GM23338 (cell line): ENCODE results near the gene RAB44. TPM values are rescaled to one million over a fixed set of nuclear protein-coding genes. Genes with fewer than 3 reads are reported as not detected.
A peak's percentile ranks its signal among the peaks of the same experiment; 100 is the strongest.

ENCODE experiments used
- ATAC-seq: fragments of 200-7000 bp; cut with Tn5 transposase; 3 replicates; pipeline ENCODE4 v1.9.1; 2020
- DNase-seq: peaks from one replicate; pipeline ENCODE4 v3.0.0-alpha.2; 2015; ENCODE audit warnings: low spot score
- H2AFZ ChIP-seq: fragments of 200-600 bp; sonication (generic); 2 replicates; pipeline ENCODE4 v1.8.0; 2016; ENCODE audit warnings: antibody characterized with exemption, mild to moderate bottlenecking, moderate library complexity
- H3F3A ChIP-seq: fragments of 200-600 bp; sonication (generic); replicated peaks from 2 replicates; pipeline ENCODE4 v1.8.0; 2017; ENCODE audit warnings: antibody characterized with exemption, mixed run types, low read depth
- H3K27ac ChIP-seq: fragments of 200-600 bp; sonication (generic); 2 replicates; pipeline ENCODE4 v1.6.1; 2016; ENCODE audit warnings: low read depth
- H3K27me3 ChIP-seq: fragments of 200-600 bp; sonication (generic); 2 replicates; pipeline ENCODE4 v1.8.0; 2016; ENCODE audit warnings: mild to moderate bottlenecking, mixed run types, moderate library complexity; ENCODE audit not compliant: insufficient read depth
- H3K36me3 ChIP-seq: fragments of 200-600 bp; sonication (generic); 2 replicates; pipeline ENCODE4 v1.8.0; 2016; ENCODE audit warnings: mild to moderate bottlenecking; ENCODE audit not compliant: insufficient read depth
- H3K4me1 ChIP-seq: fragments of 200-600 bp; sonication (generic); 2 replicates; pipeline ENCODE4 v1.8.0; 2016; ENCODE audit warnings: mild to moderate bottlenecking, moderate library complexity; ENCODE audit not compliant: insufficient read depth
- H3K4me2 ChIP-seq: fragments of 200-600 bp; sonication (generic); 2 replicates; pipeline ENCODE4 v1.7.1; 2017; ENCODE audit warnings: mixed run types
- H3K4me3 ChIP-seq: fragments of 200-600 bp; sonication (generic); 2 replicates; pipeline ENCODE4 v1.6.1; 2016; ENCODE audit warnings: mixed run types
- H3K79me2 ChIP-seq: fragments of 200-600 bp; sonication (generic); replicated peaks from 2 replicates; pipeline ENCODE4 v1.8.0; 2017; ENCODE audit warnings: mild to moderate bottlenecking; ENCODE audit not compliant: insufficient read depth
- H3K9me2 ChIP-seq: fragments of 200-600 bp; sonication (generic); 2 replicates; pipeline ENCODE4 v1.8.0; 2017; ENCODE audit not compliant: insufficient read depth
- H4K20me1 ChIP-seq: fragments of 200-600 bp; sonication (generic); replicated peaks from 2 replicates; pipeline ENCODE4 v1.8.0; 2017; ENCODE audit warnings: mild to moderate bottlenecking; ENCODE audit not compliant: insufficient read depth
- H3K27ac Mint-ChIP-seq: 2 replicates; pipeline ENCODE4 v1.8.0; 2020; ENCODE audit warnings: inconsistent platforms, mild to moderate bottlenecking, moderate library complexity, mixed read lengths
- H3K27me3 Mint-ChIP-seq: 3 replicates; pipeline ENCODE4 v1.8.0; 2022; ENCODE audit warnings: low read depth, mild to moderate bottlenecking, moderate library complexity, mixed read lengths, inconsistent platforms; ENCODE audit not compliant: insufficient read depth, poor library complexity
- H3K36me3 Mint-ChIP-seq: 3 replicates; pipeline ENCODE4 v1.8.0; 2021; ENCODE audit warnings: low read depth, mild to moderate bottlenecking, inconsistent platforms, moderate library complexity, mixed read lengths
- H3K4me1 Mint-ChIP-seq: 3 replicates; pipeline ENCODE4 v1.8.0; 2020; ENCODE audit warnings: mild to moderate bottlenecking, inconsistent platforms, mixed read lengths
- H3K4me3 Mint-ChIP-seq: 3 replicates; pipeline ENCODE4 v1.8.0; 2021; ENCODE audit warnings: moderate library complexity, mild to moderate bottlenecking, inconsistent platforms, mixed read lengths
- H3K9me3 Mint-ChIP-seq: 3 replicates; pipeline ENCODE4 v1.8.0; 2020; ENCODE audit warnings: moderate library complexity, mild to moderate bottlenecking, inconsistent platforms, mixed read lengths
- CREB1 ChIP-seq: fragments of 250-450 bp; sonication (Bioruptor Pico); IDR thresholded peaks from 2 replicates; pipeline ENCODE4 v1.5.0; 2020; ENCODE audit warnings: low read depth, mild to moderate bottlenecking, moderate library complexity
- CTCF ChIP-seq, 2 experiments: fragments of 200-600 bp in 1 of 2; sonication (generic) in 1 of 2; conservative IDR thresholded peaks; 2 replicates each; pipeline versions ENCODE4 v1.5.1 to v1.6.1; 2016 to 2017; ENCODE audit warnings: antibody characterized with exemption in 2 of 2, low read depth in 2 of 2, mild to moderate bottlenecking in 2 of 2, moderate library complexity in 1 of 2
- ETS1 ChIP-seq: IDR thresholded peaks from 2 replicates; pipeline ENCODE4 v1.6.1; 2016; ENCODE audit warnings: antibody characterized with exemption
- EZH2 ChIP-seq: fragments of 200-600 bp; sonication (generic); IDR thresholded peaks from one replicate; pipeline ENCODE4 v1.8.0; 2017; ENCODE audit warnings: antibody characterized with exemption, mild to moderate bottlenecking, low read depth; ENCODE audit not compliant: unreplicated experiment
- EZH2phosphoT487 ChIP-seq: fragments of 200-600 bp; sonication (generic); IDR thresholded peaks from one replicate; pipeline ENCODE4 v1.8.1; 2018; ENCODE audit warnings: antibody characterized with exemption; ENCODE audit not compliant: unreplicated experiment
- JUNB ChIP-seq: IDR thresholded peaks from one replicate; pipeline ENCODE4 v1.6.1; 2016; ENCODE audit warnings: antibody characterized with exemption; ENCODE audit not compliant: unreplicated experiment
- NANOG ChIP-seq: IDR thresholded peaks from 2 replicates; pipeline ENCODE4 v1.6.1; 2016; ENCODE audit warnings: antibody characterized with exemption, borderline replicate concordance
- POLR2AphosphoS5 ChIP-seq: IDR thresholded peaks from 2 replicates; pipeline ENCODE4 v1.6.1; 2016; ENCODE audit warnings: antibody characterized with exemption, low read depth
- STAT1 ChIP-seq: IDR thresholded peaks from one replicate; pipeline ENCODE4 v1.6.1; 2016; ENCODE audit warnings: antibody characterized with exemption; ENCODE audit not compliant: unreplicated experiment
- ZNF114 ChIP-seq: fragments of 250-450 bp; sonication (Bioruptor Pico); IDR thresholded peaks from 2 replicates; pipeline ENCODE4 v1.5.0; 2020; ENCODE audit warnings: mild to moderate bottlenecking, moderate library complexity
- ZNF331 ChIP-seq: fragments of 250-450 bp; sonication (Bioruptor Pico); IDR thresholded peaks from 2 replicates; pipeline ENCODE4 v1.5.0; 2020; ENCODE audit warnings: low read depth, mild to moderate bottlenecking, moderate library complexity
- polyA plus RNA-seq: library from polyadenylated mRNA; unstranded; fragments of >200 nt; fragmentation: Nextera tagmentation; extraction: Ambion mirVana; gene quantifications from 2 replicates; pipeline ENCODE4 v1.2.1, GENCODE V29; 2016
- total RNA-seq: library from RNA; depleted of rRNA; stranded (reverse); fragments of >200 nt; shearing (Covaris generic); gene quantifications from 2 replicates; pipeline ENCODE4 v1.2.3, GENCODE V29; 2014
- TF ChIP-seq, protein P1 (sequence below): fragments of 250-450 bp; sonication (Bioruptor Pico); IDR thresholded peaks from 2 replicates; pipeline ENCODE4 v1.5.0; 2020; ENCODE audit warnings: mild to moderate bottlenecking, moderate library complexity
- TF ChIP-seq, protein P2 (sequence below): IDR thresholded peaks from one replicate; pipeline ENCODE4 v1.6.1; 2018; ENCODE audit warnings: antibody characterized with exemption; ENCODE audit not compliant: unreplicated experiment

The RAB44 gene
- total and polyA plus RNA-seq, 2 experiments from 2014 or later: not detected

- Histone ChIP-seq H3K79me2 (no peaks in the 10 kb centered on the region), H2AFZ (no peak overlapping the region), H3K27me3 (no peaks in the 10 kb centered on the region), H3K27ac (no peak overlapping the region), H3K36me3 (no peaks in the 10 kb centered on the region), H4K20me1 (no peaks in the 10 kb centered on the region), H3K9me2 (peaks cover 4% of the 10 kb centered on the region; the same call in 1 of the 2 replicates), H3K4me2 (0 out of 2 replicates have a peak overlapping the region, but pooled peaks have one; percentile 32), H3F3A (0 out of 2 replicates have a peak, but pooled peaks cover 2% of the 10 kb centered on the region), H3K4me1 (peaks cover 37% of the 10 kb centered on the region), H3K4me3 (no peak overlapping the region)
- no peaks in the 10 kb centered on the region for H3K36me3 Mint-ChIP-seq
- H3K4me1 Mint-ChIP-seq: peaks cover 36% of the 10 kb centered on the region
- H3K9me3 Mint-ChIP-seq: no peaks in the 10 kb centered on the region
- H3K27me3 Mint-ChIP-seq: peaks cover 9% of the 10 kb centered on the region
- H3K4me3 Mint-ChIP-seq: no peak overlapping the region
- DNase-seq (no peak), ATAC-seq (no peak)
- no peak overlapping the region for H3K27ac Mint-ChIP-seq
- TF ChIP-seq EZH2 (no peak), CTCF (conservative IDR thresholded peaks at IDR 0.05; ENCODE audit: low read depth in 2 of 2) (no peak), NANOG (no peak), EZH2phosphoT487 (no peak), CREB1 (CRISPR knock-in tag) (no peak), JUNB (no peak), ZNF114 (no peak), STAT1 (no peak), ETS1 (no peak), ZNF331 (CRISPR knock-in tag) (no peak), POLR2AphosphoS5 (no peak)
- TF ChIP-seq, protein P1, sequence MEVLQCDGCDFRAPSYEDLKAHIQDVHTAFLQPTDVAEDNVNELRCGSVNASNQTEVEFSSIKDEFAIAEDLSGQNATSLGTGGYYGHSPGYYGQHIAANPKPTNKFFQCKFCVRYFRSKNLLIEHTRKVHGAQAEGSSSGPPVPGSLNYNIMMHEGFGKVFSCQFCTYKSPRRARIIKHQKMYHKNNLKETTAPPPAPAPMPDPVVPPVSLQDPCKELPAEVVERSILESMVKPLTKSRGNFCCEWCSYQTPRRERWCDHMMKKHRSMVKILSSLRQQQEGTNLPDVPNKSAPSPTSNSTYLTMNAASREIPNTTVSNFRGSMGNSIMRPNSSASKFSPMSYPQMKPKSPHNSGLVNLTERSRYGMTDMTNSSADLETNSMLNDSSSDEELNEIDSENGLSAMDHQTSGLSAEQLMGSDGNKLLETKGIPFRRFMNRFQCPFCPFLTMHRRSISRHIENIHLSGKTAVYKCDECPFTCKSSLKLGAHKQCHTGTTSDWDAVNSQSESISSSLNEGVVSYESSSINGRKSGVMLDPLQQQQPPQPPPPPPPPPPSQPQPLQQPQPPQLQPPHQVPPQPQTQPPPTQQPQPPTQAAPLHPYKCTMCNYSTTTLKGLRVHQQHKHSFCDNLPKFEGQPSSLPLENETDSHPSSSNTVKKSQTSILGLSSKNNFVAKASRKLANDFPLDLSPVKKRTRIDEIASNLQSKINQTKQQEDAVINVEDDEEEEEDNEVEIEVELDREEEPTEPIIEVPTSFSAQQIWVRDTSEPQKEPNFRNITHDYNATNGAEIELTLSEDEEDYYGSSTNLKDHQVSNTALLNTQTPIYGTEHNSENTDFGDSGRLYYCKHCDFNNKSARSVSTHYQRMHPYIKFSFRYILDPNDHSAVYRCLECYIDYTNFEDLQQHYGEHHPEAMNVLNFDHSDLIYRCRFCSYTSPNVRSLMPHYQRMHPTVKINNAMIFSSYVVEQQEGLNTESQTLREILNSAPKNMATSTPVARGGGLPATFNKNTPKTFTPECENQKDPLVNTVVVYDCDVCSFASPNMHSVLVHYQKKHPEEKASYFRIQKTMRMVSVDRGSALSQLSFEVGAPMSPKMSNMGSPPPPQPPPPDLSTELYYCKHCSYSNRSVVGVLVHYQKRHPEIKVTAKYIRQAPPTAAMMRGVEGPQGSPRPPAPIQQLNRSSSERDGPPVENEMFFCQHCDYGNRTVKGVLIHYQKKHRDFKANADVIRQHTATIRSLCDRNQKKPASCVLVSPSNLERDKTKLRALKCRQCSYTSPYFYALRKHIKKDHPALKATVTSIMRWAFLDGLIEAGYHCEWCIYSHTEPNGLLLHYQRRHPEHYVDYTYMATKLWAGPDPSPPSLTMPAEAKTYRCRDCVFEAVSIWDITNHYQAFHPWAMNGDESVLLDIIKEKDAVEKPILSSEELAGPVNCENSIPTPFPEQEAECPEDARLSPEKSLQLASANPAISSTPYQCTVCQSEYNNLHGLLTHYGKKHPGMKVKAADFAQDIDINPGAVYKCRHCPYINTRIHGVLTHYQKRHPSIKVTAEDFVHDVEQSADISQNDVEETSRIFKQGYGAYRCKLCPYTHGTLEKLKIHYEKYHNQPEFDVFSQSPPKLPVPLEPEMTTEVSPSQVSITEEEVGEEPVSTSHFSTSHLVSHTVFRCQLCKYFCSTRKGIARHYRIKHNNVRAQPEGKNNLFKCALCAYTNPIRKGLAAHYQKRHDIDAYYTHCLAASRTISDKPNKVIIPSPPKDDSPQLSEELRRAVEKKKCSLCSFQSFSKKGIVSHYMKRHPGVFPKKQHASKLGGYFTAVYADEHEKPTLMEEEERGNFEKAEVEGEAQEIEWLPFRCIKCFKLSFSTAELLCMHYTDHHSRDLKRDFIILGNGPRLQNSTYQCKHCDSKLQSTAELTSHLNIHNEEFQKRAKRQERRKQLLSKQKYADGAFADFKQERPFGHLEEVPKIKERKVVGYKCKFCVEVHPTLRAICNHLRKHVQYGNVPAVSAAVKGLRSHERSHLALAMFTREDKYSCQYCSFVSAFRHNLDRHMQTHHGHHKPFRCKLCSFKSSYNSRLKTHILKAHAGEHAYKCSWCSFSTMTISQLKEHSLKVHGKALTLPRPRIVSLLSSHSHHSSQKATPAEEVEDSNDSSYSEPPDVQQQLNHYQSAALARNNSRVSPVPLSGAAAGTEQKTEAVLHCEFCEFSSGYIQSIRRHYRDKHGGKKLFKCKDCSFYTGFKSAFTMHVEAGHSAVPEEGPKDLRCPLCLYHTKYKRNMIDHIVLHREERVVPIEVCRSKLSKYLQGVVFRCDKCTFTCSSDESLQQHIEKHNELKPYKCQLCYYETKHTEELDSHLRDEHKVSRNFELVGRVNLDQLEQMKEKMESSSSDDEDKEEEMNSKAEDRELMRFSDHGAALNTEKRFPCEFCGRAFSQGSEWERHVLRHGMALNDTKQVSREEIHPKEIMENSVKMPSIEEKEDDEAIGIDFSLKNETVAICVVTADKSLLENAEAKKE: no peak
- TF ChIP-seq, protein P2, sequence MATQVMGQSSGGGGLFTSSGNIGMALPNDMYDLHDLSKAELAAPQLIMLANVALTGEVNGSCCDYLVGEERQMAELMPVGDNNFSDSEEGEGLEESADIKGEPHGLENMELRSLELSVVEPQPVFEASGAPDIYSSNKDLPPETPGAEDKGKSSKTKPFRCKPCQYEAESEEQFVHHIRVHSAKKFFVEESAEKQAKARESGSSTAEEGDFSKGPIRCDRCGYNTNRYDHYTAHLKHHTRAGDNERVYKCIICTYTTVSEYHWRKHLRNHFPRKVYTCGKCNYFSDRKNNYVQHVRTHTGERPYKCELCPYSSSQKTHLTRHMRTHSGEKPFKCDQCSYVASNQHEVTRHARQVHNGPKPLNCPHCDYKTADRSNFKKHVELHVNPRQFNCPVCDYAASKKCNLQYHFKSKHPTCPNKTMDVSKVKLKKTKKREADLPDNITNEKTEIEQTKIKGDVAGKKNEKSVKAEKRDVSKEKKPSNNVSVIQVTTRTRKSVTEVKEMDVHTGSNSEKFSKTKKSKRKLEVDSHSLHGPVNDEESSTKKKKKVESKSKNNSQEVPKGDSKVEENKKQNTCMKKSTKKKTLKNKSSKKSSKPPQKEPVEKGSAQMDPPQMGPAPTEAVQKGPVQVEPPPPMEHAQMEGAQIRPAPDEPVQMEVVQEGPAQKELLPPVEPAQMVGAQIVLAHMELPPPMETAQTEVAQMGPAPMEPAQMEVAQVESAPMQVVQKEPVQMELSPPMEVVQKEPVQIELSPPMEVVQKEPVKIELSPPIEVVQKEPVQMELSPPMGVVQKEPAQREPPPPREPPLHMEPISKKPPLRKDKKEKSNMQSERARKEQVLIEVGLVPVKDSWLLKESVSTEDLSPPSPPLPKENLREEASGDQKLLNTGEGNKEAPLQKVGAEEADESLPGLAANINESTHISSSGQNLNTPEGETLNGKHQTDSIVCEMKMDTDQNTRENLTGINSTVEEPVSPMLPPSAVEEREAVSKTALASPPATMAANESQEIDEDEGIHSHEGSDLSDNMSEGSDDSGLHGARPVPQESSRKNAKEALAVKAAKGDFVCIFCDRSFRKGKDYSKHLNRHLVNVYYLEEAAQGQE: no peak
These were observed 29.0 kb upstream of the RAB44 start for GRCh38 chr6:36668591-36668990.
